Vagina (tissue), 2 donors: ENCODE results near the gene PAXX.

Source experiments
- CTCF ChIP-seq, 3 experiments: fragments of 450-650 bp in 2 of 3; fragments of 200-600 bp in 1 of 3; sonication (generic) in 1 of 3; IDR thresholded peaks; one replicate each; pipeline ENCODE4 v1.5.1; 2017 to 2019; ENCODE audit warnings: antibody characterized with exemption in 3 of 3, mild to moderate bottlenecking in 2 of 3, moderate library complexity in 2 of 3
- POLR2A ChIP-seq, 2 donors: fragments of 450-650 bp; IDR thresholded peaks; one replicate each; pipeline ENCODE4 v1.6.1; 2017; ENCODE audit warnings: antibody characterized with exemption in 2 of 2, mild to moderate bottlenecking in 2 of 2, moderate library complexity in 2 of 2
- POLR2AphosphoS5 ChIP-seq, 2 donors: sonication (generic); formaldehyde crosslinking; IDR thresholded peaks; one replicate each; pipeline ENCODE4 v1.9.0; 2017; ENCODE audit warnings: antibody characterized with exemption in 2 of 2, mild to moderate bottlenecking in 2 of 2, low read depth in 1 of 2; ENCODE audit not compliant: insufficient read depth in 1 of 2

GRCh38 chr9:136984464-136985026, 7.7 kb upstream of the PAXX start:
- TF ChIP-seq CTCF (IDR thresholded peaks at IDR 0.05) (no peak), POLR2A (IDR thresholded peaks at IDR 0.05) (no peak), POLR2AphosphoS5 (IDR thresholded peaks at IDR 0.05; ENCODE audit: insufficient read depth in 1 of 2, low read depth in 1 of 2) (peak in 1 of 2 donors; percentile 6)
